K562 (cell line): ENCODE measurements around the gene GPR85. TPM values are rescaled to one million over a fixed set of nuclear protein-coding genes. Genes with fewer than 3 reads are reported as not detected.
A peak's percentile ranks its signal among the peaks of the same experiment; 100 is the strongest.
"Not testable (repeated sequence)": the region's sequence is repeated elsewhere in the genome, so short reads cannot be mapped to it uniquely, and the experiment has no call there.

ENCODE experiments used
- ATAC-seq: fragments of 200-7000 bp; cut with Tn5 transposase; 3 replicates; pipeline ENCODE4 v1.9.1; 2020; ENCODE audit warnings: moderate library complexity
- BruUV-seq: library from RNA; stranded (reverse); fragments of 400-500 nt; replicated peaks from 2 replicates; lab custom pipeline; 2021; lab: Mats Ljungman, UMichigan
- CTCF ChIA-PET: fragments of 300-600 bp; formaldehyde crosslinking; extraction: SDS; loops from one replicate; lab custom pipeline; 2021; ENCODE audit warnings: low intra/inter-chr PET ratio; lab: Yijun Ruan, JAX
- POLR2A ChIA-PET: fragments of 300-600, 350-650 bp; sonication (Branson Sonifier 250); formaldehyde crosslinking; extraction: SDS; loops from one replicate; lab custom pipeline; 2021; ENCODE audit warnings: antibody characterized with exemption, inconsistent platforms; lab: Yijun Ruan, JAX
- DNase-seq, 4 experiments: peaks; one replicate each; pipeline versions ENCODE4 v3.0.0 to v3.0.0-alpha.2; 2011 to 2018; ENCODE audit warnings: low spot score in 3 of 4, mixed read lengths in 3 of 4; ENCODE audit errors: extremely low read depth in 1 of 4
- FAIRE-seq: peaks from 2 replicates; lab custom pipeline; 2011; peaks lifted over from hg19 to GRCh38; lab: Jason Lieb, UNC
- H2AFZ ChIP-seq: 2 replicates; pipeline ENCODE4 v1.6.0; 2011; ENCODE audit warnings: low read depth, low read length, control low read depth, inconsistent platforms
- H3K27ac ChIP-seq: fragments of 200-600 bp; 3 replicates; pipeline ENCODE4 v1.8.0; 2011; ENCODE audit warnings: low read depth, mild to moderate bottlenecking, control low read depth, inconsistent platforms, low read length, moderate library complexity, mixed read lengths; ENCODE audit errors: extremely low read depth
- H3K27me3 ChIP-seq, 2 experiments: fragments of 300-600 bp in 1 of 2; 2 replicates in 1 of 2; 3 replicates in 1 of 2; pipeline versions ENCODE4 v1.6.0 to v1.8.0; 2011; ENCODE audit warnings: inconsistent platforms in 2 of 2, low read length in 2 of 2, mild to moderate bottlenecking in 1 of 2, mixed read lengths in 1 of 2, moderate library complexity in 1 of 2; ENCODE audit not compliant: control insufficient read depth in 2 of 2, insufficient read depth in 2 of 2
- H3K36me3 ChIP-seq: fragments of 300-600 bp; 3 replicates; pipeline ENCODE4 v1.8.0; 2011; ENCODE audit warnings: mild to moderate bottlenecking, low read length, inconsistent platforms; ENCODE audit not compliant: control insufficient read depth, insufficient read depth
- H3K4me1 ChIP-seq, 2 experiments: fragments of 200-600 bp in 1 of 2; replicated peaks in 1 of 2; 2 replicates in 1 of 2; 3 replicates in 1 of 2; pipeline versions ENCODE4 v1.5.1 to v1.8.0; 2011; ENCODE audit warnings: inconsistent platforms in 2 of 2, low read length in 2 of 2, mild to moderate bottlenecking in 1 of 2, mixed read lengths in 1 of 2, moderate library complexity in 1 of 2; ENCODE audit not compliant: control insufficient read depth in 2 of 2, insufficient read depth in 2 of 2
- H3K4me2 ChIP-seq: 2 replicates; pipeline ENCODE4 v1.6.1; 2011; ENCODE audit warnings: low read length, control low read depth, inconsistent platforms, mixed read lengths; ENCODE audit not compliant: insufficient read depth
- H3K4me3 ChIP-seq: fragments of 200-600 bp; sonication (generic), shearing (Covaris generic); 2 replicates; pipeline ENCODE4 v1.5.1; 2016; ENCODE audit warnings: control low read depth, inconsistent platforms
- H3K79me2 ChIP-seq: fragments of 200-600 bp; 3 replicates; pipeline ENCODE4 v1.8.0; 2011; ENCODE audit warnings: low read length, inconsistent platforms; ENCODE audit not compliant: control insufficient read depth, insufficient read depth
- H3K9ac ChIP-seq, 2 experiments: 2 replicates each; pipeline versions ENCODE4 v1.6.0 to v1.6.1; 2011; ENCODE audit warnings: low read depth in 2 of 2, low read length in 2 of 2, control low read depth in 1 of 2, inconsistent platforms in 1 of 2, mild to moderate bottlenecking in 1 of 2, mixed read lengths in 1 of 2; ENCODE audit not compliant: insufficient read depth in 1 of 2
- H3K9me1 ChIP-seq: one replicate; pipeline ENCODE4 v1.6.0; 2011; ENCODE audit warnings: inconsistent platforms, mild to moderate bottlenecking, low read length, moderate library complexity; ENCODE audit not compliant: control insufficient read depth, insufficient read depth
- H3K9me3 ChIP-seq: replicated peaks from 2 replicates; pipeline ENCODE4 v1.5.1; 2011; ENCODE audit warnings: low read depth, low read length, inconsistent platforms; ENCODE audit not compliant: control insufficient read depth, insufficient read depth
- H4K20me1 ChIP-seq: replicated peaks from 2 replicates; pipeline ENCODE4 v1.6.1; 2011; ENCODE audit warnings: low read length, inconsistent platforms, mixed read lengths; ENCODE audit not compliant: control insufficient read depth, insufficient read depth
- GMEB1 ChIP-seq: fragments of 250-450 bp; sonication (Bioruptor Pico); IDR thresholded peaks from 2 replicates; pipeline ENCODE4 v1.4.0; 2020; ENCODE audit warnings: mild to moderate bottlenecking
- PCBP1 ChIP-seq: fragments of 200-400 bp; formaldehyde crosslinking; IDR thresholded peaks from 2 replicates; pipeline ENCODE4 v1.6.1; 2018; ENCODE audit warnings: mild to moderate bottlenecking, low read depth, low read length; ENCODE audit not compliant: poor library complexity, severe bottlenecking
- PHTF2 ChIP-seq: fragments of 250-450 bp; sonication (Bioruptor Pico); IDR thresholded peaks from 2 replicates; pipeline ENCODE4 v1.5.0; 2021; ENCODE audit warnings: mild to moderate bottlenecking
- RBM25 ChIP-seq: fragments of 200-400 bp; formaldehyde crosslinking; IDR thresholded peaks from 2 replicates; pipeline ENCODE4 v1.6.1; 2018; ENCODE audit warnings: low read length, low read depth, moderate library complexity; ENCODE audit not compliant: severe bottlenecking
- RREB1 ChIP-seq: fragments of 250-450 bp; sonication (Bioruptor Pico); IDR thresholded peaks from 2 replicates; pipeline ENCODE4 v1.4.0; 2020
- SRSF3 ChIP-seq: fragments of 200-400 bp; formaldehyde crosslinking; IDR thresholded peaks from 2 replicates; pipeline ENCODE4 v1.6.1; 2016; ENCODE audit warnings: mild to moderate bottlenecking, low read length, moderate library complexity; ENCODE audit not compliant: insufficient read depth
- TCF7 ChIP-seq: sonication (generic); IDR thresholded peaks from 2 replicates; pipeline ENCODE4 v1.6.1; 2016; ENCODE audit warnings: antibody characterized with exemption, borderline replicate concordance
- TSC22D4 ChIP-seq: fragments of 450-650 bp; IDR thresholded peaks from 2 replicates; pipeline ENCODE4 v1.6.1; 2016; ENCODE audit warnings: missing genetic modification characterization, missing biosample characterization, control low read depth
- ZNF146 ChIP-seq: IDR thresholded peaks from one replicate; pipeline ENCODE4 v1.6.1; 2018; ENCODE audit warnings: missing compliant biosample characterization; ENCODE audit not compliant: unreplicated experiment
- ZNF197 ChIP-seq: fragments of 200-800 bp; sonication (Bioruptor generic); IDR thresholded peaks from 2 replicates; pipeline ENCODE4 v1.6.1; 2016; ENCODE audit warnings: low read depth, missing genetic modification characterization, missing compliant biosample characterization
- WGBS: fragments of 100-300 bp; shearing (Covaris generic); methylation state at CpG from one replicate; pipeline ENCODE4 v1.1.6; 2016; ENCODE audit warnings: low coverage, mixed read lengths; ENCODE audit not compliant: insufficient coverage; ENCODE audit errors: missing lambda C conversion rate; 5-methylcytosine and 5-hydroxymethylcytosine counted together
- in situ Hi-C: fragments of 300-500 bp; cut with MboI; formaldehyde crosslinking; loops from 4 replicates; pipeline ENCODE4 v1.15.0; 2018; ENCODE audit warnings: inconsistent platforms, mixed read lengths
- intact Hi-C: fragments of 100-400 bp; cut with micrococcal nuclease; formaldehyde crosslinking; loops from 2 replicates; pipeline ENCODE4 v1.14.2; 2022
- polyA plus RNA-seq, 8 experiments: library from polyadenylated mRNA; depleted of rRNA in 4 of 8; stranded (reverse) in 5 of 8; unstranded in 3 of 8; fragments of >200 nt; fragmentation: Nextera tagmentation in 2 of 8; fragmentation: Illumina TruSeq in 1 of 8; extraction: Ambion mirVana in 2 of 8; extraction: Trizol in 1 of 8; gene quantifications; 2 replicates each; pipeline versions ENCODE4 v1.2.1 to v1.2.3, GENCODE V29; 2011 to 2014; ENCODE audit warnings: inconsistent platforms in 1 of 8, missing spikeins in 1 of 8
- total RNA-seq, 7 experiments: library from RNA; depleted of rRNA in 6 of 7; stranded (reverse); fragments of >200 nt in 6 of 7; fragmentation: Illumina TruSeq in 2 of 7; extraction: Trizol in 2 of 7; gene quantifications; 2 replicates each; pipeline versions ENCODE4 v1.2.1 to v1.2.3, GENCODE V29; 2011 to 2021; ENCODE audit warnings: low replicate concordance in 1 of 7

The GPR85 gene
- total and polyA plus RNA-seq, 9 of the 15 experiments (the other 6 are each of a cell fraction or from before 2014, with no cell fraction given): 2.9 to 18.2 (median 4.0) TPM

GRCh38 chr7:113049221-113049620, 37.4 kb downstream of the GPR85 start:
- POLR2A ChIA-PET, H3K4me1 ChIP-seq: not testable (repeated sequence)

DNA sequence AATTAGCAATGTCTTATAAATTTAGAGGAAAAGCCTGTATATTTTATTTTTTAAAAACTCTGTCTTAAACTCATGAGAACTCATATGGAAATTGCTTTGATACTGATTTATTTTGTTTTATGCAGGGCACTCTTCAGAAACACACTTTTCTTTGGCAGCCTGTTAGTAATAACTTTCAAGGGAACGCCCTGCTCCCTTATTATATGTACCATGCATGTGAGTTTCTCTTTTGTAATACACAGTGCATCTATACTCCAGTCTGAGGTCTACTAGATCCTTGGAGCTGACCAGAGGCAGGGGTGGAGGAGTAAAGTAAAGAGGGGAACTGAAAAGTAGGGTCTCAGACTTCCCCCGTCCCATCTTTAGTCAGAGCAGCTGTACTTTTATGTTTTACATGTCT, 40.2 kb downstream of the GPR85 start:
- intact Hi-C loops: no loop called here
- Histone ChIP-seq H3K4me1 (no peaks in the 10 kb centered on the region), H4K20me1 (no peaks in the 10 kb centered on the region), H3K9ac (no peak overlapping the region), H2AFZ (no peak overlapping the region), H3K4me3 (no peak overlapping the region), H3K36me3 (no peaks in the 10 kb centered on the region), H3K4me2 (no peak overlapping the region), H3K9me1 (no peaks in the 10 kb centered on the region), H3K9me3 (no peaks in the 10 kb centered on the region), H3K27me3 (no peaks in the 10 kb centered on the region), H3K27ac (no peak overlapping the region), H3K79me2 (no peaks in the 10 kb centered on the region)
- FAIRE-seq (no peak), ATAC-seq (no peak), DNase-seq (no peak)
- ChIA-PET POLR2A (interaction anchor here (1.0 kb wide), 1 partner anchor 23 kb away, joined by 3 read pairs; no protein-coding TSS in a partner anchor), CTCF (no interaction called here)
- no TSS peak for BruUV-seq
- in situ Hi-C loops: no loop called here
- 2% methylated on average over 2 of the region's 2 CpGs for WGBS
- TF ChIP-seq TCF7: no peak
- no peak for TF ChIP-seq SRSF3
- no peak for TF ChIP-seq TSC22D4
- no peak for TF ChIP-seq GMEB1 (CRISPR knock-in tag)
- TF ChIP-seq RREB1 (CRISPR knock-in tag): no peak
- TF ChIP-seq PCBP1: no peak
- TF ChIP-seq PHTF2: no peak
- no peak for TF ChIP-seq ZNF197 (CRISPR knock-in tag)

More at GRCh38 chr7:113049221-113049620, 37.4 kb downstream of the GPR85 start:
- H2AFZ ChIP-seq, DNase-seq, H3K79me2 ChIP-seq, H3K4me2 ChIP-seq, intact Hi-C loops, in situ Hi-C loops, H4K20me1 ChIP-seq, H3K9ac ChIP-seq, H3K4me3 ChIP-seq, BruUV-seq, FAIRE-seq, H3K9me3 ChIP-seq, CTCF ChIA-PET, ATAC-seq, H3K27ac ChIP-seq, H3K36me3 ChIP-seq, H3K9me1 ChIP-seq, H3K27me3 ChIP-seq: not testable (repeated sequence)
- WGBS: 8% methylated on average over 1 of the region's 1 CpG
- TF ChIP-seq ZNF146 (CRISPR knock-in tag) (peak; percentile 88), RBM25 (peak; percentile 17)
